ENCODE measurements around the gene NME9. TPM values are rescaled to one million over a fixed set of nuclear protein-coding genes. Genes with fewer than 3 reads are reported as not detected.

NME9 gene
- total RNA-seq, 2 donors from 2014 or later: 3.2 TPM; not detected in 1

DNA sequence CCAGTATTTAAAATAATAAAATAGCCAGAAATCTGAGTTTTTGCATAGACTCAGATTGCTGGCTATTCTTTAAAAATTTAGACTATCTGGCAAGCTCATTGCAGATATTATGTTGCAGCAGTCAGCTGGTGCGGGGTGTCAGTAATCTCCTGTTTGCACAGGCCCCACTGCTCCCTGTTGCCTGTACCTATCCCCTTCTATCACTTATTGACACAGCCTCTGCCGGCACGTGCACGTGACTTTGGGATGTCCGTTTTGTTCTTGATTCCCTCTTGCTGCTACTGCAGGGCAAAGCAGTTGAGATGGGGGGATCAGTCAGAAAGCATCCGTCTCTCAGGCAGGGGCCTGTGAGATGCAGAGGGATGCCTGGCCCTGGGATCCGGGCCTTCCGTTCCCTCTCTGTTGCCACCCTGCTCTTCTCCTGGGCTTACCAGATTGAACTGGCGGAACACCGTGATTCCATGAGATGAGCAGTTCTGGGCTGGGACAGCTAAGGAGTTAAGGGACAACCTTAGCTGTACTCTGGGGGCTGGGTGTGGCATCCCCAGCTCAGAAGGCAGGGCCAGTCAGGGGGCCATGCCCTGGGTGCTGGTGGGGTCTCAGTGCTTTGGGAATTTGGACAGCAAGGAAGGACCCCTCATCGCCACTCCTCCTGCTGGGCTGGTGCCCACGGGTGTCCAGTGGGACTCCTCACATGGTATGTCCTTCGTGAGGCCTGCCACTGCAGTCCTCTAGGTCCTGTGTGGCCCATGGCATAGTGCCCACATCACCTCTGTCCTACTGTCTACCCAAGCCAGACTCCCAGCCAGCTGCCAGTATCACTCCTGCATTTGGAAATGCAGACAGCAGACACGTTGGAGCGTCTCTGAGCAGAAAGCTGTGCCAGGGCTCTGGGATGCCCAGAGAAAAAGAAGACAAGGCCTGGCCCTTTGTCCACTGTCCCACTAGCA, 30.5 kb upstream of the NME9 start:
- no peaks in the 10 kb centered on the region for H3K36me3 ChIP-seq
- no peak overlapping the region for H3K27ac ChIP-seq
- H3K27me3 ChIP-seq (replicated peaks; ENCODE audit: insufficient read depth): no peaks in the 10 kb centered on the region
- WGBS: 83% methylated on average over 15 of the region's 15 CpGs
- no peak for DNase-seq (ENCODE audit: low spot score)
- no peaks in the 10 kb centered on the region for H3K4me1 ChIP-seq (replicated peaks)
- intact Hi-C loops (cut with DNase I): no loop called here
- no peaks in the 10 kb centered on the region for H3K9me3 ChIP-seq
- H3K4me3 ChIP-seq: no peak overlapping the region
- no peak for TF ChIP-seq POLR2A (IDR thresholded peaks at IDR 0.05)
- no peak for TF ChIP-seq POLR2AphosphoS5 (IDR thresholded peaks at IDR 0.05)
- TF ChIP-seq, protein P1, sequence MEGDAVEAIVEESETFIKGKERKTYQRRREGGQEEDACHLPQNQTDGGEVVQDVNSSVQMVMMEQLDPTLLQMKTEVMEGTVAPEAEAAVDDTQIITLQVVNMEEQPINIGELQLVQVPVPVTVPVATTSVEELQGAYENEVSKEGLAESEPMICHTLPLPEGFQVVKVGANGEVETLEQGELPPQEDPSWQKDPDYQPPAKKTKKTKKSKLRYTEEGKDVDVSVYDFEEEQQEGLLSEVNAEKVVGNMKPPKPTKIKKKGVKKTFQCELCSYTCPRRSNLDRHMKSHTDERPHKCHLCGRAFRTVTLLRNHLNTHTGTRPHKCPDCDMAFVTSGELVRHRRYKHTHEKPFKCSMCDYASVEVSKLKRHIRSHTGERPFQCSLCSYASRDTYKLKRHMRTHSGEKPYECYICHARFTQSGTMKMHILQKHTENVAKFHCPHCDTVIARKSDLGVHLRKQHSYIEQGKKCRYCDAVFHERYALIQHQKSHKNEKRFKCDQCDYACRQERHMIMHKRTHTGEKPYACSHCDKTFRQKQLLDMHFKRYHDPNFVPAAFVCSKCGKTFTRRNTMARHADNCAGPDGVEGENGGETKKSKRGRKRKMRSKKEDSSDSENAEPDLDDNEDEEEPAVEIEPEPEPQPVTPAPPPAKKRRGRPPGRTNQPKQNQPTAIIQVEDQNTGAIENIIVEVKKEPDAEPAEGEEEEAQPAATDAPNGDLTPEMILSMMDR (IDR thresholded peaks at IDR 0.05): no peak

DNA sequence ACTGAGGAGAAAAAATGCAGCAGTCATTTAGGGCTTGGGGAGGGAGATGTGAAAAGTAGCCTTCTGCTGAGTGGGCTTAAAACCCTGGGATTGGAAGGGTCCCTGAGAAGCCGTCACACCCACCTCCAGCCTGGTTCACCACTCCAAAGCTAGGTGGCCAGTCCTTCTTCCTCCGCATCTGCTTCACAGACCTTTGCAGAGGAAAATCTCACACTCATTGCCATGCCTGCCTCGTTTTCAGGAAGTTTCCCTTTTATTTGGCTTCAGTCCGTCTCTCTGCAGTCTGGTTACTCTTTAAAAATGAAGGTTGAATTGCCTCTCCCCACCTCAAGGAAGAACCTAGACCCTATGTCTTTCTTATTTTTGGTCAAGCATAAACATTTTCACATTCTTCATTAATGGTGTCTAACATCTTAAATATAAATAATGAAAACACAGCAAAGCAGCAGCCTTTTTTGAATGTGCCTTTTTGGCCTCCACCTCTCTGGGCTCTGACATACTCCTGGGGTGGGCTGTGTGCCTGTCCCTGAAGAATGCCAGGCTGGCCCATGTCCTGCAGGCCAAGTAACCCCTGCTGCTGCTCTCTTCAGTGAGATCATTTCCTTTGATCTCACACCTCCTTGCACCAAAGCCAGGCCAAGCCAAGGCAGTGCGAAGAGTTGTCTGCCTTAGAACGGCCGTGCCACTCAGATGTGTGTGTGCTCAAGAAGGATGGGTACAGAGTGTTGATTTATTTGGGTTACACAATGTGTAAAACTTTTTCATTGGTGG, 29.7 kb upstream of the NME9 start:
- Histone ChIP-seq H3K27me3 (replicated peaks; ENCODE audit: insufficient read depth) (no peaks in the 10 kb centered on the region), H3K27ac (no peak overlapping the region), H3K4me3 (no peak overlapping the region), H3K4me1 (replicated peaks) (no peaks in the 10 kb centered on the region), H3K9me3 (no peaks in the 10 kb centered on the region), H3K36me3 (no peaks in the 10 kb centered on the region)
- TF ChIP-seq, protein P1 (IDR thresholded peaks at IDR 0.05): no peak
- TF ChIP-seq POLR2AphosphoS5 (IDR thresholded peaks at IDR 0.05) (no peak), POLR2A (IDR thresholded peaks at IDR 0.05) (no peak)
- intact Hi-C loops (cut with DNase I): no loop called here
- DNase-seq (ENCODE audit: low spot score): no peak
- WGBS: 58% methylated on average over 7 of the region's 7 CpGs

DNA sequence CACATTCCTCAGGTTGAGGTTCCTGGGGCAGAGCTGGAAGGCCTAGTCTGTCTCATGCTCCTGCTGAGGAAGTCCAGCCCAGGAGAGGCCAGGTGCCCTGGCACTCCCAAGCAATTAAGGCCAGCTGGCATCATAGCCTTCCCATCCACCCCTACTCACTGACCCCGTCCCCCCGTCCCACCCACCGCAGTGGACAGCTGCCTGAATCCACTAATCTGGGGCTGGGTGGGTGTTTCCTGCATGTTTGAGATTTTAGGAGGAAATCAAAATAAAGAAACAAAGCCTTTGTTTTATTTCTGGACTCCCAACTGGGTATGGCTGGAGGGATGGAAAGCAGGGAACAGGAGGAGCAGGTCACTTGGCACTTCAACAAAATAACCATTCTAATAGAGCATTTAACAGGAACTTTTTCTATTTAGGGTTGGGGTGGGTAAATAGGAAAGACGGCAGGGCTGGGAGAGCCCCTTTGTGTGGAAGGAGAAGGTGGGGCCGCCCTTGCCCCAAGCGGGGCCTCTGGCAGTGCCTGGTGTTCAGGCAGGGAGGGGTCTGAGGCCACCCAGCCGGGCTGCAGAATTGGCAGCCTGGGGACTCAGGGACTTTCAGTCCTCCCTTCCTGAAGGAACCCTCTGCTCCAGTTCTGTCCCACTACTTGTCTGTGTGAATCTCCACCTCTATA, 27.2 kb upstream of the NME9 start:
- WGBS: 41% methylated on average over 7 of the region's 7 CpGs

DNA sequence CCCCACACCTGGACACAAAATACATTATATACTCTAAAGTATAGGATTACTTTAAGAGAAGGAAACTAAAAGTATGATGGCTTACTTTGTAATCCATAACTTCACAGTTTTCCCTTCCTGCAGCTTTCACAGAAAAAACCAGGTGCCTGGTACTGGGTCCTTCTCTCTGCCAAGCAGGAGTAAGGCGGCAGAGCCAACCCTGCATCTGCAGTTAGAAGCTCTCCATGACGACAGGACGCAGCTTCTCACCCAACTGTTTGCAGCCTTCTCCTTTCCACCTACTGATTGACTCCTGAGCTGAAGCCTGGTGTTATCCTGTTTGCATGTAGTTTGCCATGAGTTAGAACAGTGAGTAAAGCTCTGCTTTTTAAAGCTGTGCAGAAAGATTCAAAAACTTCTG, 25.4 kb upstream of the NME9 start:
- Histone ChIP-seq H3K36me3 (no peaks in the 10 kb centered on the region), H3K4me1 (replicated peaks) (no peaks in the 10 kb centered on the region), H3K9me3 (no peaks in the 10 kb centered on the region), H3K4me3 (no peak overlapping the region), H3K27me3 (replicated peaks; ENCODE audit: insufficient read depth) (no peaks in the 10 kb centered on the region), H3K27ac (no peak overlapping the region)
- intact Hi-C loops (cut with DNase I): no loop called here
- no peak for DNase-seq (ENCODE audit: low spot score)
- TF ChIP-seq POLR2AphosphoS5 (IDR thresholded peaks at IDR 0.05): no peak
- TF ChIP-seq, protein P1 (IDR thresholded peaks at IDR 0.05): no peak
- no peak for TF ChIP-seq POLR2A (IDR thresholded peaks at IDR 0.05)
- WGBS: 83% methylated on average over 3 of the region's 3 CpGs

More for the DNA sequence above, 27.2 kb upstream of the NME9 start:
- TF ChIP-seq POLR2AphosphoS5 (IDR thresholded peaks at IDR 0.05) (no peak), POLR2A (IDR thresholded peaks at IDR 0.05) (no peak)
- TF ChIP-seq, protein P1 (IDR thresholded peaks at IDR 0.05): no peak
- no peaks in the 10 kb centered on the region for H3K4me1 ChIP-seq (replicated peaks)
- DNase-seq (ENCODE audit: low spot score): no peak
- H3K36me3 ChIP-seq: no peaks in the 10 kb centered on the region
- no peaks in the 10 kb centered on the region for H3K9me3 ChIP-seq
- no peaks in the 10 kb centered on the region for H3K27me3 ChIP-seq (replicated peaks; ENCODE audit: insufficient read depth)
- no peak overlapping the region for H3K27ac ChIP-seq
- intact Hi-C loops (cut with DNase I): no loop called here
- H3K4me3 ChIP-seq: no peak overlapping the region
